Panc1 (cell line): ENCODE measurements around the gene MNT. TPM values are rescaled to one million over a fixed set of nuclear protein-coding genes. Genes with fewer than 3 reads are reported as not detected.
"Not testable (repeated sequence)": the region's sequence is repeated elsewhere in the genome, so short reads cannot be mapped to it uniquely, and the experiment has no call there.

Experiments used
- ATAC-seq: fragments of 200-7000 bp; cut with Tn5 transposase; 2 replicates; pipeline ENCODE4 v1.9.1; 2020; ENCODE audit warnings: mild to moderate bottlenecking, moderate library complexity
- BruUV-seq: library from RNA; stranded (reverse); fragments of 400-500 nt; replicated peaks from 2 replicates; lab custom pipeline; 2021; lab: Mats Ljungman, UMichigan
- CTCF ChIA-PET: fragments of 300-600 bp; sonication (Branson Sonifier 250); formaldehyde crosslinking; loops from one replicate; lab custom pipeline; 2022; ENCODE audit warnings: antibody characterized with exemption; lab: Charles Lee
- POLR2A ChIA-PET: fragments of 300-600 bp; sonication (Branson Sonifier 250); formaldehyde crosslinking; loops from one replicate; lab custom pipeline; 2022; ENCODE audit warnings: antibody characterized with exemption; lab: Charles Lee
- DNase-seq: peaks from one replicate; pipeline ENCODE4 v3.0.0-alpha.2; 2010; ENCODE audit warnings: low read depth, low spot score
- H3K27ac ChIP-seq: 2 replicates; pipeline ENCODE4 v1.5.1; 2011; ENCODE audit warnings: mild to moderate bottlenecking, low read length, inconsistent platforms
- H3K27me3 ChIP-seq: fragments of 200-500 bp; sonication (Bioruptor generic); 2 replicates; pipeline ENCODE4 v1.6.0; 2014; ENCODE audit warnings: low read length, inconsistent platforms; ENCODE audit not compliant: control insufficient read depth, insufficient read depth
- H3K36me3 ChIP-seq: fragments of 200-500 bp; sonication (Bioruptor generic); 2 replicates; pipeline ENCODE4 v1.5.1; 2014; ENCODE audit warnings: inconsistent platforms, mild to moderate bottlenecking, low read length, moderate library complexity; ENCODE audit not compliant: control insufficient read depth, insufficient read depth
- H3K4me1 ChIP-seq: 2 replicates; pipeline ENCODE4 v1.5.1; 2011; ENCODE audit warnings: inconsistent platforms, mild to moderate bottlenecking, low read length, moderate library complexity; ENCODE audit not compliant: control insufficient read depth, insufficient read depth
- H3K4me3 ChIP-seq, 2 experiments: 2 replicates each; pipeline ENCODE4 v1.5.1; 2011 to 2012; ENCODE audit warnings: low read depth in 2 of 2, low read length in 2 of 2, mild to moderate bottlenecking in 2 of 2, inconsistent platforms in 1 of 2, moderate library complexity in 1 of 2
- H3K9me3 ChIP-seq: fragments of 200-500 bp; sonication (Bioruptor generic); 2 replicates; pipeline ENCODE4 v1.5.1; 2014; ENCODE audit warnings: low read depth, mild to moderate bottlenecking, inconsistent platforms, low read length, moderate library complexity; ENCODE audit not compliant: control insufficient read depth, insufficient read depth
- POLR2AphosphoS5 ChIP-seq: IDR thresholded peaks from 2 replicates; pipeline ENCODE4 v1.6.1; 2012; ENCODE audit warnings: mild to moderate bottlenecking, low read depth, low read length, moderate library complexity
- SIN3A ChIP-seq: IDR thresholded peaks from 2 replicates; pipeline ENCODE4 v1.6.1; 2012; ENCODE audit warnings: low read depth, mild to moderate bottlenecking, low read length, moderate library complexity, borderline replicate concordance; ENCODE audit not compliant: insufficient read depth
- TCF7L2 ChIP-seq: IDR thresholded peaks from 2 replicates; pipeline ENCODE4 v1.6.1; 2011; ENCODE audit warnings: mild to moderate bottlenecking, low read depth, low read length, inconsistent platforms
- in situ Hi-C: cut with HindIII; loops from 2 replicates; pipeline ENCODE4 v1.10.0; 2016; ENCODE audit warnings: low sequenced_read_pairs, low pct_unique_long_range_greater_than_20kb
- intact Hi-C: fragments of 100-400 bp; cut with micrococcal nuclease; formaldehyde crosslinking; loops from one replicate; pipeline ENCODE4 v1.10.0; 2022; ENCODE audit not compliant: unreplicated experiment
- total RNA-seq: library from RNA; stranded (reverse); gene quantifications from one replicate; pipeline ENCODE4 v1.2.1, GENCODE V29; 2021; ENCODE audit not compliant: unreplicated experiment
- TF ChIP-seq, protein P1 (sequence below), 2 experiments: IDR thresholded peaks; 2 replicates each; pipeline ENCODE4 v1.6.1; 2011 to 2012; ENCODE audit warnings: low read depth in 2 of 2, control low read depth in 1 of 2, low read length in 1 of 2, mild to moderate bottlenecking in 1 of 2, moderate library complexity in 1 of 2; ENCODE audit not compliant: insufficient read depth in 1 of 2
- TF ChIP-seq, protein P2 (sequence below): fragments of 450-650 bp; IDR thresholded peaks from 2 replicates; pipeline ENCODE4 v1.5.1; 2017; ENCODE audit warnings: mild to moderate bottlenecking

Gene MNT
- total RNA-seq, 1 experiment from 2014 or later: 31.8 TPM

DNA sequence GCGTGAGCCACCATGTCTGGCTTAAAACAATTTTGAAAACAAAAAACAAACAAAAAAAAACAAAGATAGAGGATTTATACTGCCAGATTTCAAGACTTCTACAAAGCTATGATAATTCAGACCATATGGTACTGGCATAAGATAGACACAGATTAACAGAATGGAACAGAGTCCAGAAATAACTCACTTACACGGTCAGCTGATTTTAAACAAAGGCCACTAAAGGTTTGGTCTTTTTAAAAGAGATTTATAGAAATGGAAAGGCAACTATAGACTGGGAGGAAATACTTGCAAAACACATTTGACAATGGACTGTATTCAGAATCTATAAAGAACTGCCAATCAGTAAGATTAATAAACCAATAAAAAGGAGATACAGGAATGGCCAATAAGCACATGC, 48.6 kb upstream of the MNT start:
- ATAC-seq (no peak), DNase-seq (no peak)
- Histone ChIP-seq H3K27ac (no peak overlapping the region), H3K9me3 (no peaks in the 10 kb centered on the region), H3K36me3 (peaks cover 2% of the 10 kb centered on the region; the same call in 1 of the 2 replicates), H3K27me3 (no peaks in the 10 kb centered on the region), H3K4me3 (no peak overlapping the region), H3K4me1 (no peaks in the 10 kb centered on the region)
- BruUV-seq: no TSS peak
- TF ChIP-seq, protein P1, sequence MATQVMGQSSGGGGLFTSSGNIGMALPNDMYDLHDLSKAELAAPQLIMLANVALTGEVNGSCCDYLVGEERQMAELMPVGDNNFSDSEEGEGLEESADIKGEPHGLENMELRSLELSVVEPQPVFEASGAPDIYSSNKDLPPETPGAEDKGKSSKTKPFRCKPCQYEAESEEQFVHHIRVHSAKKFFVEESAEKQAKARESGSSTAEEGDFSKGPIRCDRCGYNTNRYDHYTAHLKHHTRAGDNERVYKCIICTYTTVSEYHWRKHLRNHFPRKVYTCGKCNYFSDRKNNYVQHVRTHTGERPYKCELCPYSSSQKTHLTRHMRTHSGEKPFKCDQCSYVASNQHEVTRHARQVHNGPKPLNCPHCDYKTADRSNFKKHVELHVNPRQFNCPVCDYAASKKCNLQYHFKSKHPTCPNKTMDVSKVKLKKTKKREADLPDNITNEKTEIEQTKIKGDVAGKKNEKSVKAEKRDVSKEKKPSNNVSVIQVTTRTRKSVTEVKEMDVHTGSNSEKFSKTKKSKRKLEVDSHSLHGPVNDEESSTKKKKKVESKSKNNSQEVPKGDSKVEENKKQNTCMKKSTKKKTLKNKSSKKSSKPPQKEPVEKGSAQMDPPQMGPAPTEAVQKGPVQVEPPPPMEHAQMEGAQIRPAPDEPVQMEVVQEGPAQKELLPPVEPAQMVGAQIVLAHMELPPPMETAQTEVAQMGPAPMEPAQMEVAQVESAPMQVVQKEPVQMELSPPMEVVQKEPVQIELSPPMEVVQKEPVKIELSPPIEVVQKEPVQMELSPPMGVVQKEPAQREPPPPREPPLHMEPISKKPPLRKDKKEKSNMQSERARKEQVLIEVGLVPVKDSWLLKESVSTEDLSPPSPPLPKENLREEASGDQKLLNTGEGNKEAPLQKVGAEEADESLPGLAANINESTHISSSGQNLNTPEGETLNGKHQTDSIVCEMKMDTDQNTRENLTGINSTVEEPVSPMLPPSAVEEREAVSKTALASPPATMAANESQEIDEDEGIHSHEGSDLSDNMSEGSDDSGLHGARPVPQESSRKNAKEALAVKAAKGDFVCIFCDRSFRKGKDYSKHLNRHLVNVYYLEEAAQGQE (IDR thresholded peaks at IDR 0.05; ENCODE audit: insufficient read depth in 1 of 2, low read depth in 2 of 2, low read length in 1 of 2): no peak
- TF ChIP-seq POLR2AphosphoS5 (no peak), TCF7L2 (no peak), SIN3A (no peak)
- TF ChIP-seq, protein P2, sequence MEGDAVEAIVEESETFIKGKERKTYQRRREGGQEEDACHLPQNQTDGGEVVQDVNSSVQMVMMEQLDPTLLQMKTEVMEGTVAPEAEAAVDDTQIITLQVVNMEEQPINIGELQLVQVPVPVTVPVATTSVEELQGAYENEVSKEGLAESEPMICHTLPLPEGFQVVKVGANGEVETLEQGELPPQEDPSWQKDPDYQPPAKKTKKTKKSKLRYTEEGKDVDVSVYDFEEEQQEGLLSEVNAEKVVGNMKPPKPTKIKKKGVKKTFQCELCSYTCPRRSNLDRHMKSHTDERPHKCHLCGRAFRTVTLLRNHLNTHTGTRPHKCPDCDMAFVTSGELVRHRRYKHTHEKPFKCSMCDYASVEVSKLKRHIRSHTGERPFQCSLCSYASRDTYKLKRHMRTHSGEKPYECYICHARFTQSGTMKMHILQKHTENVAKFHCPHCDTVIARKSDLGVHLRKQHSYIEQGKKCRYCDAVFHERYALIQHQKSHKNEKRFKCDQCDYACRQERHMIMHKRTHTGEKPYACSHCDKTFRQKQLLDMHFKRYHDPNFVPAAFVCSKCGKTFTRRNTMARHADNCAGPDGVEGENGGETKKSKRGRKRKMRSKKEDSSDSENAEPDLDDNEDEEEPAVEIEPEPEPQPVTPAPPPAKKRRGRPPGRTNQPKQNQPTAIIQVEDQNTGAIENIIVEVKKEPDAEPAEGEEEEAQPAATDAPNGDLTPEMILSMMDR: no peak
- intact Hi-C loops: no loop called here
- CTCF ChIA-PET: no interaction called here
- POLR2A ChIA-PET: no interaction called here
- in situ Hi-C loops: no loop called here

DNA sequence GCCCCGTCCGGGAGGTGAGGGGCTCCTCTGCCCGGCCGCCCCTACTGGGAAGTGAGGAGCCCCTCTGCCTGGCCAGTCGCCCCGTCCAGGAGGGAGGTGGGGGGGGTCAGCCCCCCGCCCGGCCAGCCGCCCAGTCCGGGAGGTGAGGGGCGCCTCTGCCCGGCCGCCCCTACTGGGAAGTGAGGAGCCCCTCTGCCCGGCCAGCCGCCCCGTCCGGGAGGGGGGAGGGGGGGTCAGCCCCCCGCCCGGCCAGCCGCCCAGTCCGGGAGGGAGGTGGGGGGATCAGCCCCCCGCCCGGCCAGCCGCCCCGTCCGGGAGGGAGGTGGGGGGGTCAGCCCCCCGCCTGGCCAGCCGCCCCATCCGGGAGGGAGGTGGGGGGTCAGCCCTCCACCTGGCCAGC, 46.6 kb upstream of the MNT start:
- CTCF ChIA-PET, DNase-seq, ATAC-seq, in situ Hi-C loops, intact Hi-C loops, H3K4me3 ChIP-seq, POLR2A ChIA-PET, H3K9me3 ChIP-seq, H3K36me3 ChIP-seq, H3K27me3 ChIP-seq, BruUV-seq, H3K27ac ChIP-seq, H3K4me1 ChIP-seq: not testable (repeated sequence)

DNA sequence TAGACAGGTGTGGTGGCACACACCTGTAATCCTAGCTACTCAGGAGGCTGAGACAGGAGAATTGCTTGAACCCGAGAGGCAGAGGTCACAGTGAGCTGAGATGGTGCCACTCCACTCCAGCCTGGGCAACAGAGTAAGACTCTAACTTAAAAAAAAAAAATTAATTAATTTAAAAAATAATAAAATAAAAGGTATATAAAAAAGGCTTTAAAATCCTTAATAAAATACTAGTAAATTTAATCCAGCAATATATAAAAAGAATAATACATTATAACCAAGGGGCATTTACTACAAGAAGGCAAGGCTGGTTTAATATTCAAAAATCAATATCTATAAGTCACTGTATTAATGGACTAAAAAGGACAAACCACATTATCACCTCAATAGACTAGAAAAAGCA, 44.8 kb upstream of the MNT start:
- TF ChIP-seq SIN3A: no peak
- TF ChIP-seq, protein P2: no peak
- TF ChIP-seq, protein P1 (IDR thresholded peaks at IDR 0.05; ENCODE audit: insufficient read depth in 1 of 2, low read depth in 2 of 2, low read length in 1 of 2): no peak
- TF ChIP-seq POLR2AphosphoS5: no peak
- no peak for TF ChIP-seq TCF7L2
- Histone ChIP-seq H3K27ac (no peak overlapping the region), H3K36me3 (peaks cover 3% of the 10 kb centered on the region; the same call in 1 of the 2 replicates), H3K4me3 (no peak overlapping the region), H3K4me1 (no peaks in the 10 kb centered on the region), H3K27me3 (no peaks in the 10 kb centered on the region), H3K9me3 (no peaks in the 10 kb centered on the region)
- ChIA-PET CTCF (no interaction called here), POLR2A (no interaction called here)
- no TSS peak for BruUV-seq
- intact Hi-C loops (no loop called here), in situ Hi-C loops (no loop called here)
- no peak for DNase-seq
- no peak for ATAC-seq
